Astrocyte of the hippocampus (primary cell): ENCODE measurements around the gene ATP5F1D.

Experiments
- DNase-seq: peaks from one replicate; pipeline ENCODE4 v3.0.0; 2011; ENCODE audit warnings: low read depth, low spot score

Gene ATP5F1D

DNA sequence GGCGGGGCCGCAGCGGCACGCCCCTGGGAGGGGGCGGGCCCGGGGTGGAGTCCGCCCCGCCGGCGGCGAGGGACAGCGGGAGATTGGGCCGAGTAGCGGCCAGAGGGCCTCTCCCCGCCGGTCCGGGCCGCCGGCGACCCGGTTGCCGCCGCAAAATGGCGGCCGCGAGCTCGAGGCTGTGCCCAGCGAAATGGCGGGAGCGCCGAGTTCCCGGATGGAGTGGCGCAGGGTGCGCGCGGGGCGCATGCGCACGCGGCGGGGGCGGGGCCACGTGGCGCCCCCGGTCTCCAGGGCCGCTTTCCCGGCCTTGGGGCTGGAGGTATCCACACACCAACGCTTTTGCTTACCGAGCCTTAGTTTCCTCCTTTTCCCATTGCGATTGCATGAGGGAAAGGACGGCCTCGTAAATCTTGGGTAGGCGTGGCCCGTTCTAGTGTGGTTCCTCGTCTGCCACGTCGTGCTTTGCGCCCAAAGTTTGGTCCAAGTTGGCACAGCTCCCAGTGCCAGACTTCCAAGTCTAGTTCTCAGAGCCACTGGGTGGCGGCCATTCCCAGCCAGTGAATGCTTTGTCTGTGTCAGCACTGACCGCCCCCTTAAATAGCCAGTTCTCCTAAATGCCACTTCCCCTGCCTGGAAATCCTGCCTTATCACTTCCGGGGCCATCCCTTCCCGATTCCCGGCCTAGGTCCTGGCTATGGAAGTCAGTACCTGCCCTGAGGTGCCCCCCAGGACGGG, 28.1 kb downstream of the ATP5F1D start:
- peak; percentile 95 for DNase-seq

DNA sequence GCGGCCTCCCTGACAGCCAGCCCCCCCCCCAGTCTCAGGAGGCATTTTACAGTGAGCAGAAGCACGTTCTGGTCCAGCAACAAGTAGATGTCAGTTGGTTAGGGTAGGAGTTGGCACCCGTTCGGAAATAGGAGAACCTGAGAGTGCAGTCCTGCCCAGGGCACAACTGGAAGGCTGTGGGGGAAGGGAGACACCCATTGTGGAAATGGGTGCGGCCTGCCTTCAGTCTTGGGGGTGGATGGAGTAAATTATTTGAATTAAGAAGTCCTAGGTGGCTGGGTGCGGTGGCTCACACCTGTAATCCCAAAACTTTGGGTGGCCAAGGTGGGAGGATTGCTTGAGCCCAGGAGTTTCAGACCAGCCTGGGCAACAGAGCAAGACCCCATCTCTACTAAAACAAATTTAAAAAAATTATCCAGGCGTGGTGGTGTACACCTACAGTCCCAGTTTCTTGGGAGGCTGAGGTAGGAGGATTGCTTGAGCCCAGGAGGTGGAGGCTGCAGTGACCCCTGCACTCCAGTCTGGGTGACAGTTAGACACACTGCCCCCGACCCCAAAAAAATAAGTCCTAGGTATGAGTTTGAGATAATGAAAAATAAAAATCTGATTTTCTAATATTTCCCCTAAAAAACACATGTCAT, 28.8 kb downstream of the ATP5F1D start:
- DNase-seq, result no peak

DNA sequence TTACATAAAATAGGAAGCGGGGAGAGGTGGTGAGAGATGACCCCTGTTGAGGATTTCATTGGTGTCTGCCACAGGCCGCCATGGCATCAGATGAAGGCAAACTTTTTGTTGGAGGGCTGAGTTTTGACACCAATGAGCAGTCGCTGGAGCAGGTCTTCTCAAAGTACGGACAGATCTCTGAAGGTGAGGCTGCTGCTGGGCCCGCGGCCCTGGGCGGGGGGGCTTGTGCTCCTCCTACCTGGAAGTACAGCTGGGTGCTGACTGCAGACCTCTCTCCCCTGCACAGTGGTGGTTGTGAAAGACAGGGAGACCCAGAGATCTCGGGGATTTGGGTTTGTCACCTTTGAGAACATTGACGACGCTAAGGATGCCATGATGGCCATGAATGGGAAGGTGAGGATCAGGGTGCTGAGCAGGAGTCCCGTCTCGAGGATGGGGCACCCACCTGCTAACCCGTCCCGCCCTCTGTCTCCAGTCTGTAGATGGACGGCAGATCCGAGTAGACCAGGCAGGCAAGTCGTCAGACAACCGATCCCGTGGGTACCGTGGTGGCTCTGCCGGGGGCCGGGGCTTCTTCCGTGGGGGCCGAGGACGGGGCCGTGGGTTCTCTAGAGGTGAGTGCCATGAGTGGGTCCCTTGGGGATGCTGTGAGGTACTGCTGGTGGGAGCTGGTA, 29.4 kb downstream of the ATP5F1D start:
- DNase-seq, result no peak

DNA sequence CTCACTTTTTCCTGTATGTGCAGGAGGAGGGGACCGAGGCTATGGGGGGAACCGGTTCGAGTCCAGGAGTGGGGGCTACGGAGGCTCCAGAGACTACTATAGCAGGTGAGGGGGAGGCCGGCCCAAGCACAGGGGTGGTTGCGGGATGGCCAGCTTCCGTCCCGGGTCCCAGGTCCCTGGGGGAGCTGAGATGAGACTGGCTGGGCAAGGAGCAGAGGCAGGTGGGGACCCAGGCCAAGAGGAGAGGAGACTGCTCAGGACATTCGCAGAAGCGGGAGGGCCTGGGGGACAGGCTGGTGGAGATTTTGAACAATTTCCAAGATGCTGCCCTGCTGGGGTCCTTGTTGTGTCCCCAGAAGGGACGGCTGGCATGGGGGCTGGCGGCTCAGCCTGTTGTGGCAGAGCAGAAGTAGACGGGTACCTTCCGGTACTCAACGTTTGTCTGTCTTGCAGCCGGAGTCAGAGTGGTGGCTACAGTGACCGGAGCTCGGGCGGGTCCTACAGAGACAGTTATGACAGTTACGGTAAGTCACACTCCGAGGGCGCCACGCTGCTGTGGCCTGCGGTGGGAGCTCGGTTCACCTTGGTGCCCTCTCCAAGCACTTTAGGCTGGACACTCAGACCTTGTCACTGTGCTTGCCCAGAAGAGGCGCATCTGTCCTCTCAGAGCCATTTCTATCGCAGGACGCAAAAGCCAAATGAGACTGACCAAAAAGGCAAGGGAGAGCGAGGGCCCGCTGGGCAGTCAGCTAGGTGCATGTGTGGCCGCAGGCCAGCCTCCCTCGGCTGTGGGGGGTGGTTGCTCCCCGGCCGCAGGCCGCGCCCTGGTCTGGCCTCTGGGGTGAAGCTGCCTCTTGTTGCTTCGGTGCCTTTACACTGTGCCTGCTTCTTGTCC, 30.2 kb downstream of the ATP5F1D start:
- DNase-seq, result no peak

DNA sequence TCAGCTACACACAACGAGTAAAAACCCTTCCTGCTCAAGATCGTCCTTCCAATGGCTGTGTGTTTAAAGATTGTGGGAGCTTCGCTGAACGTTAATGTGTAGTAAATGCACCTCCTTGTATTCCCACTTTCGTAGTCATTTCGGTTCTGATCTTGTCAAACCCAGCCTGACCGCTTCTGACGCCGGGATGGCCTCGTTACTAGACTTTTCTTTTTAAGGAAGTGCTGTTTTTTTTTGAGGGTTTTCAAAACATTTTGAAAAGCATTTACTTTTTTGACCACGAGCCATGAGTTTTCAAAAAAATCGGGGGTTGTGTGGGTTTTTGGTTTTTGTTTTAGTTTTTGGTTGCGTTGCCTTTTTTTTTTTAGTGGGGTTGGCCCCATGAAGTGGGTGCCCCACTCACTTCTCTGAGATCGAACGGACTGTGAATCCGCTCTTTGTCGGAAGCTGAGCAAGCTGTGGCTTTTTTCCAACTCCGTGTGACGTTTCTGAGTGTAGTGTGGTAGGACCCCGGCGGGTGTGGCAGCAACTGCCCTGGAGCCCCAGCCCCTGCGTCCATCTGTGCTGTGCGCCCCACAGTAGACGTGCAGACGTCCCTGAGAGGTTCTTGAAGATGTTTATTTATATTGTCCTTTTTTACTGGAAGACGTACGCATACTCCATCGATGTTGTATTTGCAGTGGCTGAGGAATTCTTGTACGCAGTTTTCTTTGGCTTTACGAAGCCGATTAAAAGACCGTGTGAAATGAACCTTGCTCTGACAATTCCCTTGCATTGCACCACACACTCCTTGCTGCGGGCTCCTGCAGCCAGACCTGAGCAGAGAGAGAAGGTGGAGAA, 31.1 kb downstream of the ATP5F1D start:
- DNase-seq, result no peak

DNA sequence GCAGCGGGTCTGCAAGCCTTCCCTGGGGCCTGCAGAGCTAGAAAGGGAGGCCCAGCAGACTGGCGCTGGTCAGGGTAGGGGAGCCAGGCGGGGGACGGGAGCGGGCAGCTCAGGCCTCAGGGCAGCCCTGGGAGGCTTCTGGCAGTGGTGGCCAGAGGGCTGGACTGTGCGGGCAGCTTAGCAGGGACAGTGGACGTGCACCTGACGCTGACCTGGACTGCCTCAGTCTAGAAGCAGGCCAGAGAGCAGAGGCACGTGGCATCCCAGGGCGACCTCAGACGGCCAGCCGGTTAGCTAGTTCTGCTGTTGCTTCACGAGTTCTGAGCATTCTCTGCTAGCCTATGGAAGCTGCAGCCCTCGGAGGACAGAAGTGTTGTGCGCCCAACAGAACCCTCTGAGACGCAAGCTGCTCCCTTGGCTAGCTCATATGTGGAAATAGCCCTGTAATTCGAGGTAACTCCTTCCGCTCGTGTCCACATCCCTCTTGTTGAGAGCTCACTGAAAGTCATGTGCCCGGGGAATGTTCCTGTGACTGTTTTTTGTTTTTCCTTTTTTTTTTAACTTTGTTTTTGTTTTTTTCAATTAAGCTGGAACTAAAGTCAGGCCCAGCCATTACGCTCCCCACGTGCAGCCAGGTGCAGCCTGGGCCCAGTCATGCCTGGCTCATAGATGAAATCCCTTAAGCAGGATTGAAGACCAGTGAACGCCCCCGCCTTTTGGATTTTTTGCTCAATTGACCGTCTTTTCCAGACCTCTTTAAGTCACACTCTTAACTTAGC, 31.9 kb downstream of the ATP5F1D start:
- no peak for DNase-seq

DNA sequence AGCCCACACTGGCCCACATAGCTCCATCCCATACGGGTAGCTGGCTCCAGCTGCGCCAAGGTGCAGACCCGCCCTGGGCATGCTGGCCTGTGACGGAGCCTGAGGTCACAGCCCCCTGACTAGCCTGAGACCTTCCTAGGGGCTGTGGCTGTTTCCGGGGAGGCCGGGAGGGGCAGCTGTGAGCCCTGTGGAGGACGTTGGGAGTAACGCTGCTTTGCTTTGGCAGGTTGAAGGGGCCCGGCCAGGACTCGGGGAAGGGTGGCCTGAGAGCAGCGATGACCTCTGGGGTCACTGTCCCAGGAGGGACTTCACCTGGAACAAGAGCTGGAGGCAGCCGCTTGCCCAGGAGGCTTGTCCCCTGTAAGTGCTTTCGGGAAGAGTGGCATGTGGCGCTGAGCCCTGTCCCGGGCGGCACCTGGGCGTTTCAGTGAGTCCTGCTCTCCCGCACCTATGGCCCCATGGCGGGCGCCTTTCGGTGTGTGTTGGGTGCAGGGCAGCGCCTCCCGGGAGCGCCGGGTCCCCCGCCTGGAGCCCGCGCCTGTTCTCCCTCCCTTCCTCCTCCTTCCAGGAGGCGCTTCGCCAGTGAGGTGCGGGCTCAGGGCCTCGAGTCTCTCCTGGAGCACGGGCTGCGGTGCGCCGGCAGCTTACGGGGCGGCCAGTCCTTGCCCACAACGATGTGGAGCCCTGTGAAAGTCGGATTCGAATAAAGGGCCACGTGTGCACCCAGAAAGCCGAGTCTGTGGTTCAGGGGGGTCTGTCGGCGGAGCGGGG, 32.7 kb downstream of the ATP5F1D start:
- DNase-seq, result no peak

DNA sequence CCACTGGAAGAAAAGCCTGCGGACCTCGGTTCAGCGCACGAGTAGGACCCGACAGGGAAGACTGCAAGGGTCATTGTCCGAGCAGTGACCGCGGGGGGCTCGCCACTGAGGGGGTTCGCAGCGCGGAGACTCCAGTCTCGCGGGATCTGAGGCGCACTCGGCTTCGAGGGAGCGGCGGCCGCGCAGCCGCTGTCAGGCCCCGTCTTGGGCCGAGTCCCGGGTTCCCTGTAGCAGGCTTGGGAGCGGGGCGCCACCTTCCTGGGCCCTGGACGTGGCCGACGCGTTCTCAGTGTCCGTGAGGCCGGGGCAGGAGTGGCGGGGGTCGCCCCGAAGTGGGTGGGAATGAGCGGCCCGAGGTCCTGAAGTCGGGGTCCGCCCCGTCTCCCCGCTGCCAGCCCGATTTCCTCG, 33.3 kb downstream of the ATP5F1D start:
- DNase-seq, result no peak

DNA sequence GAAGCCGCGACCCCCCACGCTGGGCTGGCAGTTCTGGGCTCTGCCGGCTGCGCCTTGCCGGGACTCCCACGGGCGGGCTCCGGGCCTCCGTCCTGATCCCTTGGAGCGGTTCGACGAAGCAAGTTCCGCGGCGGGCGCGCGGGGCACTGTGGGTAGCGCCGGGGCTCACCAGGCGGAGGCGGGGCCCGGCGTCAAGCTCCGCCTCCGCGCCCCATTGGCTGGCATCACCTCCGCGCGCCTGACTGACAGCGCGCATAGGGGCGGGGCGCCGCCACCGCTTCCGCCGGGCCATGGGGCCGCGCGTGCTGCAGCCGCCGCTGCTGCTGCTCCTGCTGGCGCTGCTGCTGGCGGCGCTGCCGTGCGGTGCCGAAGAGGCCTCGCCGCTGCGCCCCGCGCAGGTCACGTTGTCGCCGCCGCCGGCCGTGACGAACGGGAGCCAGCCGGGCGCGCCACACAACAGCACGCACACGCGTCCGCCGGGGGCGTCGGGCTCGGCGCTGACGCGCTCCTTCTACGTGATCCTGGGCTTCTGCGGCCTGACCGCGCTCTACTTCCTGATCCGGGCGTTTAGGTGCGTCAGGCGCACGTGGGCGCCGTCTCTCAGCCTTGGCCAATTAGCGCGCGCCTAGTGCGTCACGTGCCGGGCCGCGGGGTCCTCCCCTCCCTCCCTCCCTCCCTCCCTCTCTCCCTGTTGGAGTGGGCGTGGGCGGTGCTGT, 33.9 kb downstream of the ATP5F1D start, which contains the start of gene FAM174C:
TSS of gene FAM174C (plus strand) at position 271 of the 716 bp plus-strand sequence. CDS start at position 291, 20 bp downstream.
- DNase-seq, result peak; percentile 99

DNA sequence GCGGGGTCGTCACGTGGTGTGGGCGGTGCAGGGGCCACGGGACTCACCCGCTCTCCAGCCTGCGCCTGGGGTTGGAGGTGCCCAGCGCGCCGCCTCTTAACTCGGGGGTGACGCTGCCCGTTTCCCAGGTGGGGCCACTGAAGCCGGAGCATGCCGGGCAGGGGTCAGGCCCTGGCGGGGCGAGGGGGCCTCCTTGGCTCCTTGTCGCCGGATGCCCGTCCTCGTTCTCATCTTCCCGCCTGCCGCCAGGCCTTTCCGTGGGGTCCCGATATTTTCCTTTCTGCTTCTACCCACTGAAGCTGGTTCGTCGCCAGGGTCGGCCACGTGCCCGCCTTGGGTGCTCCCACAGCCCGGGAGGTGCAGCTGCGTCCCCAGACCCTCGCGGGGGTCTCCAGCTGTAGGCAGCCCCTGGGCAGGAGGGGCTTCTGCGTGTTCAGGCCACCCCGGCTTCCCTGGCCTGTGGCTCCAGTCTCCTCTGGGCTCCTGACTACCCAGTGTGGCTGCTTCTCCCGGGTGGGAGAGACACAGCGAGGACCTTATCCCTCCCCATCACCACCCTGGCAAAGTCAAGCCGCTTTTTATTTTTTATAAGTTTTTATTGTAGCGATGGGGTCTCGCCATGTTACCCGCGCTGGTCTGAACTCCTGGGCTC, 34.6 kb downstream of the ATP5F1D start:
- DNase-seq, result no peak

DNA sequence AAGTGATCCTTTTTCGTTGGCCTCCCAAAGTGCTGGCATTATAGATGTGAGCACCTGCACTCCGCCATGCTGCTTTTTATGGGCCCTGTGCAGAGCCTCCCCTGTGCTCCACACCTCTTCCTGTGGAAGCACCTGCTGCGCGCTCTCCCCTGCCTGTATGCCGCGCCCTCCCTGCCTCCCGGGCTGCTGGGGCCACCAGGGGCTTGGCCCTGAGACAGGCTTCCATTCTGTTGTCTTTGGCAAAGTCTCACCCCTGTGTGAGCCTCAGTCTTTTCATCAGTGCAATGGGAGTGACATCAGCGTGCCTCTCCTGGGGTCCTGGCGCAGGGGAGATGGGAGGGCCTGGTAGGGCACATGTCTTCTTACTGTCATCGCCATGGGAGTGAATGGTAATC, 35.1 kb downstream of the ATP5F1D start:
- DNase-seq, result no peak

DNA sequence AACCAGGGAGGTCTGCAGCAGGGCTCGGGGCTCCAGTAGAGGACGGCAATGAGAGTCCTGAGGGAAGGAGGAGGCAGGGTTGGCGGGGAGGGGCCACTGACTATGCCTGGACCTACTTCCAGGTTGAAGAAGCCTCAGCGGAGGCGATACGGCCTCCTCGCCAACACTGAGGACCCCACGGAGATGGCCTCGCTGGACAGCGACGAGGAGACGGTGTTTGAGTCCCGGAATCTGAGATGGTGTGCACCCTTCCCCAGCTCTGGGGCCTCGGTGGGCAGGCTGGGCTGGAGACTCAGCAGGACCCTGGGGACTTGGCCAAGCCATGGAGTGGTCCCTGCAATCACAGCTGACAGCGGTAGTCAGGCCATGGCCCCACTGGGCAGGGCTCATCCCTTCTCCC, 35.5 kb downstream of the ATP5F1D start:
- no peak for DNase-seq

DNA sequence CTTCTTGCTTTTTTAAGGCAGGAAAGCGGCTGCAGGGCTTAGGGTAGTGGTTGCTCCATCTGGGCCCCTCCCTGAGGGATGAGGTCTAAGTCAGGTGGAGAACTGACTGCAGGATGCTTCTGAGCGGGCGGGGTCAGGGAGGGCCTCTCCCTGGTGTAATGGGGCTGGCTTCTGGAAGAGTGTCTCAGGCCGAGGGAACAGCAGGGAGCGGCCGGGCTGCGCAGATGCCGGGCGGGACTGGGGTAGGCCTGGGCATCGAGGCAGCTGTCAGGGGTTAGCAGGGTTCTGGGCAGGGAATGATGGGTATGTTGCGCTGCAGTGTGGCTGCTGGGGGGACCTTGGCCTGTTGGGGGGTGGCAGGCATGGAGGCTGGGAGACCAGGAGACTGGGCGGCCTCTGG, 36.5 kb downstream of the ATP5F1D start:
- DNase-seq, result no peak

DNA sequence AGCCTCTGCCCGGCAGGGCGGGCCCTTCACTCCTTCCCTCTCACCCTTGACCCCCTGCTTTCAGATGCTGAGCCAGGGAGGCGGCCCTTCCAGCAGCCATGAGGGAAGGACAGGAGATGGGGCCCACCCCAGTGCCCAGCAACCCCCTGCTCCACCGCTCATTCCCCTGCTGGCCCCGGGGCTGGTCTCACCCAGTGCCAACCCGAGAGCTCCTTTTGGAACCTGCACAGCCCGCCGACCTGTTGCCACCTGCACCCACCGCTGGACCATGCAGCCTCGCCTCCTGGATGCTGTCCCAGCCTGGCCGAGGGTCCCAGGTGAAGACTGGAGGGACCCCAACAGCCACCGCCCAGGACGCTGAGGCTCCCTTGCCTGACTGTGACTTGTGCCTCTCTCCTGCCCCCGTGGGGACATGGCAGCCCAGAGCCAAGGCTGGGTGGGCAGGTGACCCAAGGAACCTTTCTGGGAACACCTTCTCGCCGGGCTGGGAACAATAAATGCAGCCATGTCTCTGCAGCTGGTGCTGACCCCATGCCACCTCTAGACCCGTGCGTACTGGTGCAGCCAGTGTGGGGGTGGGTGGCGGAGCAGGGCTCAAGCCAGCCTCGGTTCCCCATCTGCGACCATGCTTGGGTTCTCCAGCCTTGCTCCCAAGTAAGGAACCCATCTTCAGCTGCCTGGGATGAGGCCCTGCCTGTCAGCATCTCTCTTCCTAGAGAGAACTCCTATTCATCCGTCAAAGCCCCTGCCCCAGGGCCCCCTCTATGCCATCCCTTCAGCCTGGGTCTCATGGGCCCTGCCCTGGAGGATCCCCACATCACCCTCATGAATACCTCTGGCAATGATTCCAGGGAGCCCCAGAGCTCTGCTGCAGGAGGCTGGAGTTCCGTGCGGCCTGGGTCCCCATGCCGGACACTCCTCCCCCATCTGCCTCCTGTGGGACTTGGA, 37.4 kb downstream of the ATP5F1D start:
- no peak for DNase-seq

DNA sequence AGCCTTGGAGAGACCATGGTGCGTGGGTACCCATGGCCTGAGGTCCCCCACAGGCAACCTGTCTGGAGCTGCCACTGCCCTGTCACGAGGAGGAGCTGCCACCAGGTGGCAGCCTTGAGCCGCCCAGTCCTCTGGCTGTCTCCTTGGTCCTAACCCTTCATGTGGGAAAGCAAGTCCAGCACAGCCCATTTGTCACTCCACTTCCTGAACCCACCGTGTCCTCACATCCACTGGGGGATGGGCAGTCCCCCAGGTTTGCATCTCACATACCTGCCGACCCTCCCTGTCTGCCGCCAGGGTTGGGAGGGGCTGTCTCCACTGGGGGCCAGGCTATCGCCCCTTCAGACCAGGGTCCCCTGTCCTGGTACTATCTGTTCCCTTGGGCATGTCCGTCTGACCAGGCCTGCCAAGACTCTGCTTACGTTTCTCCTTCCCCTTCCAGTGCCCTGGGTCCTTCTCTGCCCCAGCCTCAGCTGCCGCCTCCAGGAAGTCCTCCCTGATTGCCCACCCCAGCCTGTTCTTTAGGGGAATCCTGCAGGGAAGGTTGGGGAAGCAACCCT, 38.3 kb downstream of the ATP5F1D start:
- DNase-seq, result peak; percentile 94
